A549 (cell line): Measurements from ENCODE around the gene LEF1. TPM values are rescaled to one million over a fixed set of nuclear protein-coding genes. Genes with fewer than 3 reads are reported as not detected.

Source experiments
- ATAC-seq, 2 experiments: fragments of 200-7000 bp in 1 of 2; fragments of >200 bp in 1 of 2; cut with Nextera tagmentation in 1 of 2; cut with Tn5 transposase in 1 of 2; 3 replicates each; pipeline versions ENCODE4 v1.8.0 to v1.9.1; 2018 to 2020; ENCODE audit warnings: mild to moderate bottlenecking in 1 of 2, moderate library complexity in 1 of 2
- CTCF ChIA-PET: fragments of 300-600 bp; sonication (Branson Sonifier 250); formaldehyde crosslinking; extraction: SDS; loops from one replicate; lab custom pipeline; 2021; ENCODE audit warnings: antibody characterized with exemption, inconsistent platforms; lab: Yijun Ruan, JAX
- POLR2A ChIA-PET: fragments of 350-600 bp; formaldehyde crosslinking; extraction: SDS; loops from one replicate; lab custom pipeline; 2021; ENCODE audit warnings: antibody characterized with exemption, inconsistent platforms; lab: Yijun Ruan, JAX
- DNase-seq, 2 experiments: peaks; one replicate each; pipeline versions ENCODE4 v3.0.0 to v3.0.0-alpha.2; 2011 to 2016; ENCODE audit warnings: low read depth in 1 of 2, low spot score in 1 of 2
- FAIRE-seq: peaks from 2 replicates; lab custom pipeline; 2011; peaks lifted over from hg19 to GRCh38; lab: Jason Lieb, UNC
- H3K27ac ChIP-seq, 2 experiments: fragments of >200 bp; sonication (Bioruptor Twin); formaldehyde crosslinking; 3 replicates each; pipeline ENCODE4 v1.5.1; 2016 to 2017
- H3K4me1 ChIP-seq: fragments of >200 bp; sonication (Bioruptor Twin); formaldehyde crosslinking; 3 replicates; pipeline ENCODE4 v1.6.1; 2016
- H3K4me2 ChIP-seq: fragments of >200 bp; sonication (Bioruptor Twin); formaldehyde crosslinking; 3 replicates; pipeline ENCODE4 v1.6.1; 2016
- H3K4me3 ChIP-seq: fragments of >200 bp; sonication (Bioruptor Twin); formaldehyde crosslinking; 3 replicates; pipeline ENCODE4 v1.5.1; 2016
- H3K9me3 ChIP-seq: fragments of >200 bp; sonication (Bioruptor Twin); formaldehyde crosslinking; 3 replicates; pipeline ENCODE4 v1.6.1; 2016
- BCL3 ChIP-seq: fragments of >200 bp; sonication (Bioruptor Twin); formaldehyde crosslinking; IDR thresholded peaks from 3 replicates; pipeline ENCODE4 v1.6.1; 2016
- CBX2 ChIP-seq: fragments of 200-600 bp; sonication (generic); IDR thresholded peaks from 2 replicates; pipeline ENCODE4 v1.6.1; 2016; ENCODE audit warnings: low read depth, mild to moderate bottlenecking, borderline replicate concordance
- CEBPB ChIP-seq, 2 experiments: fragments of >200 bp in 1 of 2; sonication (Bioruptor Twin) in 1 of 2; formaldehyde crosslinking in 1 of 2; IDR thresholded peaks; 2 replicates each; pipeline ENCODE4 v1.6.1; 2012 to 2016
- CHD2 ChIP-seq: fragments of 150-350 bp; IDR thresholded peaks from 2 replicates; pipeline ENCODE4 v1.6.1; 2014; ENCODE audit warnings: low read length; ENCODE audit not compliant: partially characterized antibody
- CTCF ChIP-seq: fragments of >200 bp; sonication (Bioruptor Twin); formaldehyde crosslinking; IDR thresholded peaks from 3 replicates; pipeline ENCODE4 v1.5.1; 2016
- FOSL2 ChIP-seq, 2 experiments: fragments of 450-650 bp in 1 of 2; fragments of >200 bp in 1 of 2; sonication (Bioruptor Twin) in 1 of 2; formaldehyde crosslinking; IDR thresholded peaks; 2 replicates each; pipeline versions ENCODE4 v1.5.0 to v1.6.1; 2016 to 2020; ENCODE audit warnings: mild to moderate bottlenecking in 1 of 2, moderate library complexity in 1 of 2
- FOXS1 ChIP-seq: fragments of 250-450 bp; sonication (Bioruptor Pico); IDR thresholded peaks from 2 replicates; pipeline ENCODE4 v1.5.0; 2020; ENCODE audit warnings: mild to moderate bottlenecking, moderate library complexity
- GATA3 ChIP-seq: IDR thresholded peaks from 2 replicates; pipeline ENCODE4 v1.6.1; 2012; ENCODE audit warnings: borderline replicate concordance
- HDAC2 ChIP-seq: fragments of 200-600 bp; sonication (generic); IDR thresholded peaks from 2 replicates; pipeline ENCODE4 v1.6.1; 2016
- HOXB5 ChIP-seq: fragments of 250-450 bp; sonication (Bioruptor Pico); IDR thresholded peaks from 2 replicates; pipeline ENCODE4 v1.5.0; 2020; ENCODE audit warnings: mild to moderate bottlenecking, moderate library complexity
- JUNB ChIP-seq: fragments of >200 bp; sonication (Bioruptor Twin); formaldehyde crosslinking; IDR thresholded peaks from 2 replicates; pipeline ENCODE4 v1.6.1; 2016
- MAZ ChIP-seq: fragments of 150-350 bp; IDR thresholded peaks from 2 replicates; pipeline ENCODE4 v1.6.1; 2014; ENCODE audit warnings: antibody characterized with exemption, low read depth, low read length, borderline replicate concordance
- MYC ChIP-seq: IDR thresholded peaks from 2 replicates; pipeline ENCODE4 v1.6.1; 2012; ENCODE audit warnings: mild to moderate bottlenecking, inconsistent platforms, low read length, improper control_type of control experiment, borderline replicate concordance
- NR3C1 ChIP-seq: fragments of >200 bp; sonication (Bioruptor Twin); formaldehyde crosslinking; IDR thresholded peaks from 3 replicates; pipeline ENCODE4 v1.6.1; 2017
- PBX3 ChIP-seq: IDR thresholded peaks from 2 replicates; pipeline ENCODE4 v1.6.1; 2012
- POLR2A ChIP-seq: IDR thresholded peaks from 2 replicates; pipeline ENCODE4 v1.6.1; 2012; ENCODE audit warnings: mild to moderate bottlenecking, low read length
- POLR2AphosphoS2 ChIP-seq: conservative IDR thresholded peaks from 2 replicates; pipeline ENCODE4 v1.6.1; 2012; ENCODE audit warnings: low read length, improper control_type of control experiment, inconsistent platforms
- SREBF2 ChIP-seq: fragments of 450-650 bp; IDR thresholded peaks from 2 replicates; pipeline ENCODE4 v1.6.1; 2014; ENCODE audit warnings: mild to moderate bottlenecking, moderate library complexity
- ZFP36 ChIP-seq: fragments of 450-650 bp; IDR thresholded peaks from 2 replicates; pipeline ENCODE4 v1.6.1; 2014; ENCODE audit warnings: borderline replicate concordance; ENCODE audit not compliant: partially characterized antibody
- WGBS: methylation state at CpG from one replicate; pipeline ENCODE4 v1.1.6; 2017; ENCODE audit errors: missing lambda C conversion rate; 5-methylcytosine and 5-hydroxymethylcytosine counted together
- polyA plus RNA-seq, 4 experiments: library from polyadenylated mRNA; depleted of rRNA in 3 of 4; stranded (reverse); fragments of >200 nt; fragmentation: RNase III in 1 of 4; extraction: RNeasy Plus Mini Kit Qiagen cat#74134 plus additional on column Dnase treatment in 1 of 4; gene quantifications; 2 replicates in 3 of 4; 3 replicates in 1 of 4; pipeline ENCODE4 v1.2.3, GENCODE V29; 2011 to 2017

The LEF1 gene
- polyA plus RNA-seq, 2 of the 4 experiments (the other 2 are of a cell fraction), result not detected

- TF ChIP-seq GATA3 (no peak), HDAC2 (no peak), MAZ (no peak), BCL3 (no peak)
Observed at GRCh38 chr4:108120789-108121188, 47.9 kb downstream of the LEF1 start (continued).

- 91% methylated on average over 2 of the region's 2 CpGs for WGBS
- TF ChIP-seq ZFP36 (no peak), SREBF2 (no peak), FOXS1 (no peak)
- TF ChIP-seq, all 56 proteins: peak for 0
- ATAC-seq (no peak), FAIRE-seq (no peak), DNase-seq (no peak)
- CTCF ChIA-PET, result no interaction called here
- Histone ChIP-seq H3K4me2 (peak overlapping the region; percentile 53; the same call in 2 of the 3 replicates), H3K4me3 (no peak overlapping the region), H3K27ac (no peak overlapping the region), H3K4me1 (peaks cover 22% of the 10 kb centered on the region; the same call in 2 of the 3 replicates), H3K9me3 (no peaks in the 10 kb centered on the region)
- POLR2A ChIA-PET, result no interaction called here
Observed at GRCh38 chr4:108119199-108119800, 49.4 kb downstream of the LEF1 start.

GRCh38 chr4:108118505-108118904 lies 50.2 kb downstream of the LEF1 start:
- no peak overlapping the region for H3K4me3 ChIP-seq
- H3K27ac ChIP-seq, result no peak overlapping the region
- no peaks in the 10 kb centered on the region for H3K9me3 ChIP-seq
- CTCF ChIA-PET, result no interaction called here
- 21% methylated on average over 3 of the region's 3 CpGs for WGBS
- POLR2A ChIA-PET, result no interaction called here
- H3K4me1 ChIP-seq, result peaks cover 22% of the 10 kb centered on the region; the same call in 2 of the 3 replicates
- ATAC-seq, result peak; percentile 73 to 74; a peak in 5 of 6 replicates
- peak; percentile 5 to 24 for DNase-seq
- no peak for FAIRE-seq
- TF ChIP-seq JUNB (peak; percentile 32; the same call in 1 of the 2 replicates), PBX3 (no peak), FOSL2 (IDR thresholded peaks at IDR 0.05) (0 out of 2 replicates have a peak, but pooled peaks have one; percentile 18), FOSL2 (CRISPR knock-in tag; IDR thresholded peaks at IDR 0.05) (peak; percentile 47; the same call in 1 of the 2 replicates)
- TF ChIP-seq, all 56 proteins: peak for 2
- H3K4me2 ChIP-seq, result peak overlapping the region; percentile 53

- no peaks in the 10 kb centered on the region for H3K9me3 ChIP-seq
- peak in 1 of 2 experiments; percentile 2 for DNase-seq
- POLR2A ChIA-PET, result no interaction called here
- WGBS, result 50% methylated on average over 4 of the region's 7 CpGs
- FAIRE-seq, result no peak
- H3K4me1 ChIP-seq, result peaks cover 22% of the 10 kb centered on the region; the same call in 2 of the 3 replicates
- CTCF ChIA-PET, result interaction anchor here (1.6 kb wide), 1 partner anchor 99 kb away, joined by 4 read pairs; no protein-coding TSS in a partner anchor
- 0 out of 6 replicates have a peak, but pooled peaks of 1 of the 2 experiments have one; percentile 47 for ATAC-seq
- no peak overlapping the region for H3K4me3 ChIP-seq
- no peak overlapping the region for H3K27ac ChIP-seq
- H3K4me2 ChIP-seq, result peak overlapping the region; percentile 53
- TF ChIP-seq NR3C1, result no peak
- no peak for TF ChIP-seq CHD2
- TF ChIP-seq CEBPB (IDR thresholded peaks at IDR 0.05), result no peak
- no peak for TF ChIP-seq CBX2
- no peak for TF ChIP-seq CTCF
- TF ChIP-seq POLR2AphosphoS2, result no peak
- no peak for TF ChIP-seq POLR2A
- no peak for TF ChIP-seq HOXB5 (CRISPR knock-in tag)
- no peak for TF ChIP-seq FOSL2 (IDR thresholded peaks at IDR 0.05)
- no peak for TF ChIP-seq FOSL2 (CRISPR knock-in tag; IDR thresholded peaks at IDR 0.05)
- no peak for TF ChIP-seq JUNB
- no peak for TF ChIP-seq MYC
Observed at GRCh38 chr4:108117418-108118182, 51.1 kb downstream of the LEF1 start.
